Superior temporal gyrus (tissue), 1 donor: ENCODE data around the gene ARHGAP20.
A peak's percentile ranks its signal among the peaks of the same experiment; 100 is the strongest.

Source experiments
- DNase-seq: peaks from one replicate; pipeline ENCODE4 v3.0.0-alpha.2; 2016; ENCODE audit errors: extremely low spot score

ARHGAP20 gene

GRCh38 chr11:110711776-110712658 is at the start of gene ARHGAP20:
Gene ARHGAP20 (minus strand): TSS chr11:110712437. CDS start chr11:110712231, 206 bp downstream.
- peak; percentile 27 for DNase-seq

- no peak for DNase-seq
Measured at GRCh38 chr11:110761991-110762390, 49.8 kb upstream of the ARHGAP20 start.

GRCh38 chr11:110761131-110761530 is 48.9 kb upstream of the ARHGAP20 start:
- no peak for DNase-seq

GRCh38 chr11:110759972-110760381 is 47.7 kb upstream of the ARHGAP20 start:
- DNase-seq, result no peak

- no peak for DNase-seq
Measured at GRCh38 chr11:110757962-110758755, 45.9 kb upstream of the ARHGAP20 start.

GRCh38 chr11:110757066-110757465 is 44.8 kb upstream of the ARHGAP20 start:
- DNase-seq, result no peak

GRCh38 chr11:110755941-110756340 is 43.7 kb upstream of the ARHGAP20 start:
- DNase-seq, result no peak

- no peak for DNase-seq
Measured at GRCh38 chr11:110752890-110753289, 40.7 kb upstream of the ARHGAP20 start.

- no peak for DNase-seq
Measured at GRCh38 chr11:110750100-110750499, 37.9 kb upstream of the ARHGAP20 start.

GRCh38 chr11:110747531-110747930 is 35.3 kb upstream of the ARHGAP20 start:
- no peak for DNase-seq

- no peak for DNase-seq
Measured at GRCh38 chr11:110738641-110739040, 26.4 kb upstream of the ARHGAP20 start.

GRCh38 chr11:110737593-110737992 is 25.4 kb upstream of the ARHGAP20 start:
- DNase-seq, result no peak

- DNase-seq, result no peak
Measured at GRCh38 chr11:110736171-110736553, 23.9 kb upstream of the ARHGAP20 start.

GRCh38 chr11:110735455-110736170 is 23.4 kb upstream of the ARHGAP20 start:
- DNase-seq, result no peak

- DNase-seq, result no peak
Measured at GRCh38 chr11:110734790-110735189, 22.6 kb upstream of the ARHGAP20 start.

- no peak for DNase-seq
Measured at GRCh38 chr11:110730773-110731172, 18.5 kb upstream of the ARHGAP20 start.

- DNase-seq, result no peak
Measured at GRCh38 chr11:110728883-110729282, 16.6 kb upstream of the ARHGAP20 start.

- no peak for DNase-seq
Measured at GRCh38 chr11:110728476-110728875, 16.2 kb upstream of the ARHGAP20 start.

- DNase-seq, result no peak
Measured at GRCh38 chr11:110724358-110724757, 12.1 kb upstream of the ARHGAP20 start.

- DNase-seq, result no peak
Measured at GRCh38 chr11:110720431-110721275, 8.4 kb upstream of the ARHGAP20 start.

GRCh38 chr11:110716361-110716760 is 4.1 kb upstream of the ARHGAP20 start:
- DNase-seq, result no peak
